Measurements from ENCODE around the gene ZNF90. TPM values are rescaled to one million over a fixed set of nuclear protein-coding genes. Genes with fewer than 3 reads are reported as not detected.
"Not testable (repeated sequence)": the region's sequence is repeated elsewhere in the genome, so short reads cannot be mapped to it uniquely, and the experiment has no call there.

The ZNF90 gene
- total RNA-seq, 1 donor from 2014 or later, result 5.5 TPM

- H3K27me3 ChIP-seq (ENCODE audit: low read depth), result no peaks in the 10 kb centered on the region
- no peak for TF ChIP-seq CTCF (IDR thresholded peaks at IDR 0.05)
- intact Hi-C loops (cut with DNase I), result no loop called here
- no peak for DNase-seq
- H3K27ac ChIP-seq, result no peak overlapping the region
- H3K4me3 ChIP-seq, result no peak overlapping the region
- H3K36me3 ChIP-seq, result no peaks in the 10 kb centered on the region
- no peaks in the 10 kb centered on the region for H3K4me1 ChIP-seq
- ATAC-seq, result no peak
- H3K9me3 ChIP-seq, result no peaks in the 10 kb centered on the region
These were observed 2.9 kb downstream of the ZNF90 start for GRCh38 chr19:20080656-20081055.

- intact Hi-C loops (cut with DNase I); H3K9me3 ChIP-seq; DNase-seq: not testable (repeated sequence)
These were observed 4.5 kb downstream of the ZNF90 start for GRCh38 chr19:20082232-20082833.

GRCh38 chr19:20082876-20083275 lies 5.1 kb downstream of the ZNF90 start:
- DNase-seq; H3K27me3 ChIP-seq (ENCODE audit: low read depth); intact Hi-C loops (cut with DNase I): not testable (repeated sequence)

More at GRCh38 chr19:20082232-20082833, 4.5 kb downstream of the ZNF90 start:
- not testable (repeated sequence) for H3K4me1 ChIP-seq; H3K27ac ChIP-seq; H3K27me3 ChIP-seq (ENCODE audit: low read depth); ATAC-seq; H3K4me3 ChIP-seq; H3K36me3 ChIP-seq

GRCh38 chr19:20102097-20102496 lies 24.3 kb downstream of the ZNF90 start:
- Histone ChIP-seq H3K27ac (no peak overlapping the region), H3K4me1 (no peaks in the 10 kb centered on the region), H3K27me3 (ENCODE audit: low read depth) (no peaks in the 10 kb centered on the region), H3K36me3 (no peaks in the 10 kb centered on the region), H3K9me3 (peaks cover 40% of the 10 kb centered on the region), H3K4me3 (no peak overlapping the region)
- DNase-seq (no peak), ATAC-seq (no peak)
- intact Hi-C loops (cut with DNase I), result no loop called here
- no peak for TF ChIP-seq CTCF (IDR thresholded peaks at IDR 0.05)

More at GRCh38 chr19:20082876-20083275, 5.1 kb downstream of the ZNF90 start:
- not testable (repeated sequence) for H3K27ac ChIP-seq, H3K4me1 ChIP-seq, ATAC-seq, H3K4me3 ChIP-seq, H3K36me3 ChIP-seq, H3K9me3 ChIP-seq

- intact Hi-C loops (cut with DNase I), result no loop called here
- Histone ChIP-seq H3K4me1 (no peaks in the 10 kb centered on the region), H3K9me3 (peaks cover 45% of the 10 kb centered on the region), H3K27ac (no peak overlapping the region), H3K36me3 (no peaks in the 10 kb centered on the region), H3K27me3 (ENCODE audit: low read depth) (no peaks in the 10 kb centered on the region), H3K4me3 (no peak overlapping the region)
- DNase-seq (no peak), ATAC-seq (no peak)
- no peak for TF ChIP-seq CTCF (IDR thresholded peaks at IDR 0.05)
These were observed 25.4 kb downstream of the ZNF90 start for GRCh38 chr19:20103091-20103740.

- no peak for ATAC-seq
- Histone ChIP-seq H3K9me3 (peaks cover 47% of the 10 kb centered on the region), H3K4me3 (no peak overlapping the region), H3K27me3 (ENCODE audit: low read depth) (no peaks in the 10 kb centered on the region), H3K27ac (no peak overlapping the region), H3K4me1 (no peaks in the 10 kb centered on the region), H3K36me3 (no peaks in the 10 kb centered on the region)
- intact Hi-C loops (cut with DNase I), result no loop called here
- TF ChIP-seq CTCF (IDR thresholded peaks at IDR 0.05), result no peak
- no peak for DNase-seq
These were observed 29.5 kb downstream of the ZNF90 start for GRCh38 chr19:20107301-20107700.

GRCh38 chr19:20118064-20118839 lies 40.5 kb downstream of the ZNF90 start:
- H3K36me3 ChIP-seq; intact Hi-C loops (cut with DNase I): not testable (repeated sequence)
- peaks cover 97% of the 10 kb centered on the region for H3K9me3 ChIP-seq

More at GRCh38 chr19:20118064-20118839, 40.5 kb downstream of the ZNF90 start:
- H3K27ac ChIP-seq; DNase-seq; H3K4me1 ChIP-seq; ATAC-seq; H3K4me3 ChIP-seq; H3K27me3 ChIP-seq (ENCODE audit: low read depth): not testable (repeated sequence)
